ENCODE results near the gene CLDN15. TPM values are rescaled to one million over a fixed set of nuclear protein-coding genes. Genes with fewer than 3 reads are reported as not detected.

Gene CLDN15
- total RNA-seq, 2 donors from 2014 or later, result 7.4 to 15.4 TPM

GRCh38 chr7:101217388-101218235 is 20.0 kb downstream of the CLDN15 start, which contains the start of the genes PLOD3 and ZNHIT1:
PLOD3 (minus strand) TSS chr7:101217581; CDS start chr7:101217274, 307 bp downstream.
ZNHIT1 (plus strand) TSS chr7:101218165; CDS start chr7:101218196, 31 bp downstream.
- Histone ChIP-seq H3K27ac (peak within 1 kb of the TSS; percentile 58 to 87), H3K4me1 (ENCODE audit: control insufficient read depth in 1 of 2, low read depth in 2 of 2) (peaks cover 16 to 37% of the 10 kb centered on the region in 2 donors), H3K27me3 (replicated peaks; ENCODE audit: insufficient read depth) (no peaks in the 10 kb centered on the region), H3K36me3 (peaks cover 5% of the 10 kb centered on the region), H3K4me3 (peak within 1 kb of the TSS; percentile 87), H3K9me3 (no peaks in the 10 kb centered on the region)
- ATAC-seq (ENCODE audit: insufficient number of reproducible peaks, low FRiP score, low read depth) (peak; percentile 88), DNase-seq (ENCODE audit: low spot score) (peak; percentile 95)
- TF ChIP-seq, protein P1, sequence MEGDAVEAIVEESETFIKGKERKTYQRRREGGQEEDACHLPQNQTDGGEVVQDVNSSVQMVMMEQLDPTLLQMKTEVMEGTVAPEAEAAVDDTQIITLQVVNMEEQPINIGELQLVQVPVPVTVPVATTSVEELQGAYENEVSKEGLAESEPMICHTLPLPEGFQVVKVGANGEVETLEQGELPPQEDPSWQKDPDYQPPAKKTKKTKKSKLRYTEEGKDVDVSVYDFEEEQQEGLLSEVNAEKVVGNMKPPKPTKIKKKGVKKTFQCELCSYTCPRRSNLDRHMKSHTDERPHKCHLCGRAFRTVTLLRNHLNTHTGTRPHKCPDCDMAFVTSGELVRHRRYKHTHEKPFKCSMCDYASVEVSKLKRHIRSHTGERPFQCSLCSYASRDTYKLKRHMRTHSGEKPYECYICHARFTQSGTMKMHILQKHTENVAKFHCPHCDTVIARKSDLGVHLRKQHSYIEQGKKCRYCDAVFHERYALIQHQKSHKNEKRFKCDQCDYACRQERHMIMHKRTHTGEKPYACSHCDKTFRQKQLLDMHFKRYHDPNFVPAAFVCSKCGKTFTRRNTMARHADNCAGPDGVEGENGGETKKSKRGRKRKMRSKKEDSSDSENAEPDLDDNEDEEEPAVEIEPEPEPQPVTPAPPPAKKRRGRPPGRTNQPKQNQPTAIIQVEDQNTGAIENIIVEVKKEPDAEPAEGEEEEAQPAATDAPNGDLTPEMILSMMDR (IDR thresholded peaks at IDR 0.05), result peak; percentile 6

DNA sequence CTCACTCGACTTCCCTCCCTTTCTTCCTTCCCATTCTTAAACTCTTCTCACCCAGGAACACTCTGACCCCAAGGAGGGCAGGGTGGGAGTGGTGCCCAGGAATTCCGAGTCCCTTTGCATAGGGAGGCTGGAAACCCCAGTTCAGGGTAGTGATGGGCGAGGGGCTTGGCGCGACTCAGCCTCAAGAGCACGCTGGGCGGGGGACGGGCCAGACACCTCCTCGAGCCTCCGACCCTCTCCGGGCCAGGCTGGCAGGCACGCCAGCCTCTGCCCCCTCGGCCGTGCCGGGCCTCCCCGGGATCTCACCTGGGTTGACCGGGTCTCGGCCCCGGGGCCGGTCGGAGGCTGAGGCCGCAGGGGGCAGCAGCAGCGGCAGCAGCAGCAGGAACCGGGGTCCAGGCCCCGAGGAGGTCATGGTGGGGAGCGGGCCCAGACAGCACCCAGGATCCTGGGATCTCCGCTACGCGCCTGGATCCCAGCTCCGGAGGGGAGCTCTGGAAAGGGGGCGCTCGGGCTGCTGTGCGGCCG is 20.7 kb downstream of the CLDN15 start:
- Histone ChIP-seq H3K27ac (peak overlapping the region; percentile 58 to 87), H3K4me3 (peak overlapping the region; percentile 87), H3K9me3 (no peaks in the 10 kb centered on the region), H3K4me1 (ENCODE audit: control insufficient read depth in 1 of 2, low read depth in 2 of 2) (peaks cover 16 to 37% of the 10 kb centered on the region in 2 donors), H3K27me3 (replicated peaks; ENCODE audit: insufficient read depth) (no peaks in the 10 kb centered on the region), H3K36me3 (peaks cover 6% of the 10 kb centered on the region)
- DNase-seq (ENCODE audit: low spot score) (no peak), ATAC-seq (ENCODE audit: insufficient number of reproducible peaks, low FRiP score, low read depth) (peak; percentile 13)
- TF ChIP-seq, protein P1 (IDR thresholded peaks at IDR 0.05), result no peak

- Histone ChIP-seq H3K36me3 (peaks cover 10% of the 10 kb centered on the region), H3K9me3 (no peaks in the 10 kb centered on the region), H3K27me3 (replicated peaks; ENCODE audit: insufficient read depth) (no peaks in the 10 kb centered on the region), H3K4me3 (peak overlapping the region; percentile 87), H3K27ac (peak overlapping the region in 1 of 2 donors; percentile 87), H3K4me1 (ENCODE audit: control insufficient read depth in 1 of 2, low read depth in 2 of 2) (peaks cover 16 to 37% of the 10 kb centered on the region in 2 donors)
- TF ChIP-seq, protein P1 (IDR thresholded peaks at IDR 0.05), result no peak
- no peak for DNase-seq (ENCODE audit: low spot score)
- no peak for ATAC-seq (ENCODE audit: insufficient number of reproducible peaks, low FRiP score, low read depth)
These were observed 21.4 kb downstream of the CLDN15 start for GRCh38 chr7:101216001-101216859.

DNA sequence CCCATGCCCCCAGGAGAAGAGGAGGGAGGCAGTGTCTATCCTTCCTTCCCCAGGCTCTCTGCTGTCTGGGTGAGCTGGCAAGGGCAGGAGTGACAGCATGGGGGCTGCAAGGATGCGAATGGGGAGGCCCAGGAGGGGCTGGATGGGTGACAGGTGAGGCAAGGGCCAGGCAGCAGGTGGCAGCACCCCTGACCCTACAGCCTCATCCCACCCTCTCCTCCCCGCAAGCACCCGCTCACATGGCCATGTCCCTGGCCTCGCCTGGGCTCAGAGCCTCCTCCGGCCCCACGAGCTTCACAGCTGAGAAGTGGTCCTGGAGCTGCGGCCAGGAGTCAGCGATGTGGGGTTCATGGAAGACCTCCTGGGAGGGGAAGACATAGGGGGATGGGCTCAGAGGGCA is 25.6 kb downstream of the CLDN15 start:
- Histone ChIP-seq H3K36me3 (peaks cover 27% of the 10 kb centered on the region), H3K9me3 (no peaks in the 10 kb centered on the region), H3K27me3 (replicated peaks; ENCODE audit: insufficient read depth) (no peaks in the 10 kb centered on the region), H3K27ac (no peak overlapping the region), H3K4me1 (ENCODE audit: control insufficient read depth in 1 of 2, low read depth in 2 of 2) (peaks cover 9 to 16% of the 10 kb centered on the region in 2 donors), H3K4me3 (no peak overlapping the region)
- ATAC-seq (ENCODE audit: insufficient number of reproducible peaks, low FRiP score, low read depth) (no peak), DNase-seq (ENCODE audit: low spot score) (no peak)
- TF ChIP-seq, protein P1 (IDR thresholded peaks at IDR 0.05), result no peak
